Measurements from ENCODE around the gene AGR2. TPM values are rescaled to one million over a fixed set of nuclear protein-coding genes. Genes with fewer than 3 reads are reported as not detected.
"Not testable (repeated sequence)": the region's sequence is repeated elsewhere in the genome, so short reads cannot be mapped to it uniquely, and the experiment has no call there.

Gene AGR2
- total RNA-seq, 2 donors from 2014 or later, result not detected

GRCh38 chr7:16780596-16780995, 24.2 kb downstream of the AGR2 start:
- DNase-seq (ENCODE audit: low spot score), result no peak
- intact Hi-C loops (cut with DNase I), result no loop called here

- intact Hi-C loops (cut with DNase I), result no loop called here
- DNase-seq (ENCODE audit: low spot score), result no peak
Measured at GRCh38 chr7:16779051-16779450, 25.7 kb downstream of the AGR2 start.

GRCh38 chr7:16778476-16778875, 26.3 kb downstream of the AGR2 start:
- DNase-seq (ENCODE audit: low spot score), result no peak
- intact Hi-C loops (cut with DNase I), result no loop called here

- DNase-seq (ENCODE audit: low spot score), result no peak
- intact Hi-C loops (cut with DNase I), result no loop called here
Measured at GRCh38 chr7:16776053-16776452, 28.7 kb downstream of the AGR2 start.

GRCh38 chr7:16774986-16775385, 29.8 kb downstream of the AGR2 start:
- DNase-seq (ENCODE audit: low spot score), result no peak
- intact Hi-C loops (cut with DNase I), result no loop called here

- intact Hi-C loops (cut with DNase I), result no loop called here
- no peak for DNase-seq (ENCODE audit: low spot score)
Measured at GRCh38 chr7:16774294-16774693, 30.5 kb downstream of the AGR2 start.

- intact Hi-C loops (cut with DNase I), result no loop called here
- DNase-seq (ENCODE audit: low spot score), result no peak
Measured at GRCh38 chr7:16773884-16774283, 30.9 kb downstream of the AGR2 start.

GRCh38 chr7:16773326-16773725, 31.5 kb downstream of the AGR2 start:
- intact Hi-C loops (cut with DNase I), result no loop called here
- no peak for DNase-seq (ENCODE audit: low spot score)

- intact Hi-C loops (cut with DNase I), result no loop called here
- no peak for DNase-seq (ENCODE audit: low spot score)
Measured at GRCh38 chr7:16770657-16771329, 34.0 kb downstream of the AGR2 start.

- intact Hi-C loops (cut with DNase I); DNase-seq (ENCODE audit: low spot score): not testable (repeated sequence)
Measured at GRCh38 chr7:16769994-16770393, 34.8 kb downstream of the AGR2 start.

GRCh38 chr7:16765436-16765859, 39.4 kb downstream of the AGR2 start:
- intact Hi-C loops (cut with DNase I), result no loop called here
- no peak for DNase-seq (ENCODE audit: low spot score)

DNA sequence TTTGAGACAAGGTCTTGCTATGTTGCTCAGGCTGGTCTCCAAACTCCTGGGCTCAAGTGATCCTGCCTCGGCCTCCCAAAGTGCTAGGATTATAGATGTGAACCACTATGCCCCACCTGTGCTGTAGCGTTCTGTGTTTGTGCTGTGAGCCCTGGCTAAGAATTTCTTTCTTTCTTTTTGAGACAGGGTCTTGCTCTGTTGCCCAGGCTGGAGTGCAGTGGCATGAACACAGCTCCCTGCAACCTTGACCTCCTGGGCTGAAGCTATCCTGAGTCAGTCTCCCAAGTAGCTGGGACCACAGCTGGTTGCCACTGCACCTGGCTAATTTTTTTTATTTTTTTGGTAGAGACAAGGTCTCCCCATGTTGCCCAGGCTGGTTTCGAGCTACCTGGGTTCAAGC, 39.9 kb downstream of the AGR2 start:
- DNase-seq (ENCODE audit: low spot score), result no peak
- intact Hi-C loops (cut with DNase I), result no loop called here

- DNase-seq (ENCODE audit: low spot score), result no peak
- intact Hi-C loops (cut with DNase I), result no loop called here
Measured at GRCh38 chr7:16762177-16762576, 42.6 kb downstream of the AGR2 start.

- no peak for DNase-seq (ENCODE audit: low spot score)
Measured at GRCh38 chr7:16759840-16760239, 45.0 kb downstream of the AGR2 start.

GRCh38 chr7:16758631-16759611, 45.9 kb downstream of the AGR2 start:
- DNase-seq (ENCODE audit: low spot score), result no peak
- intact Hi-C loops (cut with DNase I), result no loop called here

More at GRCh38 chr7:16759840-16760239, 45.0 kb downstream of the AGR2 start:
- intact Hi-C loops (cut with DNase I), result no loop called here

- intact Hi-C loops (cut with DNase I), result no loop called here
Measured at GRCh38 chr7:16758036-16758435, 46.8 kb downstream of the AGR2 start.

DNA sequence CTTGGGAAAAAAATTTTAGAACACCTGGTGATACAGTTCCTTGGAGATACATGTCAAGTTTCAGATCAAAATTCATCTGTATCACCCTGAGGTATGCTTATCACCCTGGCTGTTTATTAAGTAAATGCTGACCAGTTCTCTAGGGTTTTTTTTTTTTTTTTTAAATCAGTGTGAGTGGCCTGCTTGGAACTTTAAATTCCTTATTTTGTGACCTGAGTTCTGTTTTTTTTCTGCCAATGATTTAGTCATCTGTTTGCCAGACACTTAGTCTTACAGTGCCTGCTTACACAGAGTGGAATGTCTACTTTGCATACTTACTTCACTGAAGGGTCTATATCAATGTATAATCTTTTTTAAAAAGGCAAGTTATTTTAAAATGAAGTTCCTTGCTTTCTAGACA, 49.4 kb downstream of the AGR2 start:
- no peak for DNase-seq (ENCODE audit: low spot score)
- intact Hi-C loops (cut with DNase I), result no loop called here

More at GRCh38 chr7:16758036-16758435, 46.8 kb downstream of the AGR2 start:
- no peak for DNase-seq (ENCODE audit: low spot score)

DNA sequence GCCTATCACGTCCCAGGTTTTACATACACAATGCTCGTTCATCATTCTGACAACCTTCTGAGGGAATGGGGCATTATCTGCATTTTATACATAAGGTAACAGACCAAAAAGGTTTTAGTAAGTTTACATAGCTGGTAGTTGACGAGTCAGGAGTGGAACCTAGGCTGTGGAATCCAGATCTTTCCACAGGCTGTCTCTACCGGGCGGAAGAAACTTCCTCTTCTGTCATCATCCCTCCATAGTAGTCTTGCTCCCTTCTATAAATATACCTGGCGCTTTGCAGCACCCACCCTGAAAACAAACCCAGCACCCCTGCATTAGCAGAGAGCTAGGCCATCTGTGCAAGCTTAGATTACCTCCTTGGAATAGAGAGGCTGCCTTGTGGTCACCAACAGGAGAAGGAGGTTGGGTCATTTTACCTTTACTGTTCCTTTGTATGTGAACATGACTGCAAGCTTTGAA, 49.9 kb downstream of the AGR2 start:
- no peak for DNase-seq (ENCODE audit: low spot score)
- intact Hi-C loops (cut with DNase I), result no loop called here

DNA sequence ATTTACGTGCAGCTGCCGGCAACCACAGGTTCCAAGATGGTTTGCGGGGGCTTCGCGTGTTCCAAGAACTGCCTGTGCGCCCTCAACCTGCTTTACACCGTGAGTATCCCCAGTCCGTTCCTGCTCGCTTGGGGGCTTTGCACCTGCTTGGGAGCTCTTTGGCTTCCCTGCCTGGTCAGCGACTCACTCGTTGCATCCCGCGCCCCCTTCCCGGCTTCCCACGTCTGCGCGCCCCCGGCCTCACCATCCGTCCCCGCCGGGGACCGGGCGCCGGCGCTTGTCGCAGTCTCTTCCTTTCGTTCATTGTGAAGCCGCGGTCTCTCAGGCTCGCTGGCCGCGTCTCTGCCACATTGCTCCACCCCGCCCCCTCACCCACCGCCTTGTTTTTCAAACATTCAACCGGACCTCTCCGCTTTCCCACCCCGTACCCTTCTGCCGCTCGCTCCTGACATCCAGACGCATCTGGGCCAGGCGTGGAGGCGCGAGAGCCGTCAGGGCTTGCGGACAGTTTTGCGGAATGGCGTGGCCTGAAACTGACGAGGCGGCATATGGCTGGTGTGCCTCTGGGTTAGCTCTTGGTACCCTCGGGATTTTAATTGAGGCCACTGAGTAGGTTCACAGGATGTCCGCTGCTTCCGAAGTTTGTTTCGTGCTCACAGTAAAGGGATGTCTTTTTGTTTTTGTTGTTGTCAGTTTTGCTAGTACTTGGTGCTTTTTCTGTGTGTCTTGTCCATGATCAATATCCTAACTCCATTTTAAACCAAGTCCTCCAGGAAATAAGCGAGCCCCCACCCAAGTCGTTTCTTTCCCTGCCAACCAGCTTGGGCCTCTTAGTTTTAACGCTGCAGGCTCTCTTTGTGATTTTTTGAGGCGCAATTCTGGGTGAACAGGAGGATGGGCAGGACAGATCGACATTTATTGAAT, 50.6 kb downstream of the AGR2 start:
- peak; percentile 83 for DNase-seq (ENCODE audit: low spot score)
- intact Hi-C loops (cut with DNase I), result no loop called here

Measured in posterior vena cava (tissue), 2 donors.